Activated CD4-positive, alpha-beta memory T cell treated with anti-CD3 and anti-CD28 coated beads for 36 hours (primary cell): ENCODE results near the gene SPDYA. TPM values are rescaled to one million over a fixed set of nuclear protein-coding genes. Genes with fewer than 3 reads are reported as not detected.

ENCODE experiments used
- CTCF ChIA-PET: fragments of 350-600 bp; sonication (Branson Sonifier 250); formaldehyde crosslinking; loops from one replicate; lab custom pipeline; 2021; ENCODE audit warnings: antibody characterized with exemption, inconsistent platforms; lab: Charles Lee
- POLR2A ChIA-PET: fragments of 350-600 bp; sonication (Branson Sonifier 250); formaldehyde crosslinking; loops from one replicate; lab custom pipeline; 2021; ENCODE audit warnings: antibody characterized with exemption; lab: Charles Lee
- DNase-seq: peaks from one replicate; pipeline ENCODE4 v3.0.0-alpha.2; 2020
- H3K27ac Mint-ChIP-seq: one replicate; pipeline ENCODE4 v1.8.0; 2021; ENCODE audit warnings: mixed read lengths
- H3K27me3 Mint-ChIP-seq: one replicate; pipeline ENCODE4 v1.8.0; 2021; ENCODE audit warnings: mixed read lengths
- H3K36me3 Mint-ChIP-seq: one replicate; pipeline ENCODE4 v1.8.0; 2021; ENCODE audit warnings: mixed read lengths
- H3K4me1 Mint-ChIP-seq: one replicate; pipeline ENCODE4 v1.8.0; 2021; ENCODE audit warnings: low read depth, mixed read lengths
- H3K4me3 Mint-ChIP-seq: one replicate; pipeline ENCODE4 v1.8.0; 2021; ENCODE audit warnings: mild to moderate bottlenecking, mixed read lengths
- H3K9me3 Mint-ChIP-seq: one replicate; pipeline ENCODE4 v1.8.0; 2021; ENCODE audit warnings: mixed read lengths
- intact Hi-C: fragments of 100-400 bp; cut with micrococcal nuclease; formaldehyde crosslinking; loops from one replicate; pipeline ENCODE4 v1.15.1; 2023
- total RNA-seq, 2 experiments: library from RNA; stranded (reverse); gene quantifications; one replicate each; pipeline ENCODE4 v1.2.3, GENCODE V29; 2021

SPDYA gene
- total RNA-seq: 1 to 10 TPM in 1 of 2 experiments, under 1 TPM in 1; 0.92 to 1.1 TPM

GRCh38 chr2:28810384-28811285, at the start of gene SPDYA:
Gene SPDYA, plus strand, starts transcription at chr2:28810834. Its CDS starts 5,181 bp downstream, at chr2:28816015.
- Mint-ChIP-seq H3K9me3 (no peaks in the 10 kb centered on the region), H3K36me3 (peaks cover 5% of the 10 kb centered on the region), H3K27me3 (peaks cover 2% of the 10 kb centered on the region), H3K27ac (no peak within 1 kb of the TSS), H3K4me1 (peaks cover 13% of the 10 kb centered on the region), H3K4me3 (peak within 1 kb of the TSS; percentile 74)
- intact Hi-C loops: loop anchor here (1.0 to 2.0 kb wide), 3 partner anchors 59 to 244 kb away; partner anchors contain the start of genes PPP1CB and TRMT61B
- DNase-seq: peak; percentile 86
- POLR2A ChIA-PET: no interaction called here
- CTCF ChIA-PET: interaction anchor here (1.2 to 2.0 kb wide), 3 partner anchors 10 to 217 kb away, joined by 3 to 5 read pairs (median 5); partner anchors contain the start of gene PPP1CB

- Mint-ChIP-seq H3K27me3 (no peaks in the 10 kb centered on the region), H3K9me3 (no peaks in the 10 kb centered on the region), H3K4me1 (peaks cover 77% of the 10 kb centered on the region), H3K36me3 (peaks cover 7% of the 10 kb centered on the region), H3K27ac (peak overlapping the region; percentile 65), H3K4me3 (no peak overlapping the region)
- no peak for DNase-seq
- POLR2A ChIA-PET: interaction anchor here (0.6 to 3.6 kb wide), 2 partner anchors 10 to 43 kb away, joined by 3 to 11 read pairs; partner anchors contain the start of gene PPP1CB
- CTCF ChIA-PET: interaction anchor here (1.2 to 2.7 kb wide), 3 partner anchors 32 to 169 kb away, joined by 3 to 33 read pairs (median 5); no protein-coding TSS in a partner anchor
- intact Hi-C loops: no loop called here
Observed at GRCh38 chr2:28761420-28761819, 49.2 kb upstream of the SPDYA start.

DNA sequence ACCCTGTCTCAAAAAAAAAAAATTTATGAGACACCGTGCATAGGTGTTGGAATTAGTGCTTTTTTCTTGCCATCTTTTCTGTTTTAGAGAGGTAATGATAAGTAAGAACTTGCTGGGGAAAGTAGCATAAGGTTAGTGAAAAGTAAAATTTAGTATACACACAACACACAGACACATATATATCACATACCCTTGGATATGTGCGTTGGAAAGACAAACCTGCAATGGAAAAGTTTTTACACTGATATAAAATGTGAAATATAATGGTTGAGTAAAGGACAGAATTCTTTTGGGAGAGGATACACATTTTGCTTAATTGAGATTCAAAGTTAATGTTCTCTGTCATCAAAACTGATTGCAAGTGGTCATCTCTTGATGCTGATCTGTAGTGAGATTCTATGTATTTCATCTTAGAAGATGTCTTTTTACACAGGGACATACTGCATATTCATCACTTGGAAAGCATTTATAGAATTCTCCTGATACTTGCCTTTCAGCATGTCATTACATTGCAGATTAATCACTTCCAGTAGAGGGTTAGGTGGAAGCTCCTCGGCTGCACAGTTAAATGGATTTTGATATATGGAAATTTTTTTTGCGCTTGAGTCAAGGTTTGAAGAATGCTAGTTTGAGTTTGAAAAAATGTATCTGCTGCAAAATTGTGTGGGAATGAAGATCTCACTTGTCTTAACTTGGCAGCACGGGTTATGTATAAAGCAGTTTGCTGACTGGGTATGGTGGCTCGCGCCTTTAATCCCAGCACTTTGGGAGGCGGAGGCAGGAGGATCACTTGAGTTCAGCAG, 45.5 kb upstream of the SPDYA start:
- intact Hi-C loops: no loop called here
- ChIA-PET CTCF (interaction anchor here (1.2 to 1.8 kb wide), 2 partner anchors 171 to 198 kb away, joined by 3 to 7 read pairs; no protein-coding TSS in a partner anchor), POLR2A (no interaction called here)
- H3K9me3 Mint-ChIP-seq: no peaks in the 10 kb centered on the region
- no peak overlapping the region for H3K27ac Mint-ChIP-seq
- no peak for DNase-seq
- H3K4me1 Mint-ChIP-seq: peaks cover 83% of the 10 kb centered on the region
- H3K36me3 Mint-ChIP-seq: peaks cover 14% of the 10 kb centered on the region
- no peaks in the 10 kb centered on the region for H3K27me3 Mint-ChIP-seq
- no peak overlapping the region for H3K4me3 Mint-ChIP-seq

DNA sequence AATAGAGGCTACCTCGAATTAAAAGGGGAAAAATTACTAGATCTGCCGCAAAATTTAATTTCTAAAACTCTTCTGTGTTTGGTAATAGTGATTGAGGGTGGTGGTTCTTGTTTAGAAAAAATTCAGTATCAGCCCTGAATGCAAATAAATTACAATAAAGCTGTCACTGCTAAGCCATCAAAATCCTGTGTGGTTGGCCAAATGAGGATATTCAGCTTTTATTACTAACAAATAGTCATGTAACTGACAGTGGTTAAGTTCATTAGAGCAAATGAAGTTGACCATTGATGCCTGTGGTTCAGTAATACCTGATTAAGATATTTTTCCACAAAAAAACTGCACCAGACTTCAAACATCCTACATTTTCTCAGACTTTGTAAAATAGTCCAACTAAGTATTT, 44.6 kb upstream of the SPDYA start:
- no peak overlapping the region for H3K27ac Mint-ChIP-seq
- POLR2A ChIA-PET: no interaction called here
- intact Hi-C loops: no loop called here
- no peaks in the 10 kb centered on the region for H3K9me3 Mint-ChIP-seq
- no peak for DNase-seq
- no peak overlapping the region for H3K4me3 Mint-ChIP-seq
- peaks cover 83% of the 10 kb centered on the region for H3K4me1 Mint-ChIP-seq
- CTCF ChIA-PET: interaction anchor here (1.2 to 1.8 kb wide), 2 partner anchors 172 to 199 kb away, joined by 3 to 7 read pairs; no protein-coding TSS in a partner anchor
- H3K36me3 Mint-ChIP-seq: peaks cover 12% of the 10 kb centered on the region
- no peaks in the 10 kb centered on the region for H3K27me3 Mint-ChIP-seq

GRCh38 chr2:28767337-28767736, 43.3 kb upstream of the SPDYA start:
- POLR2A ChIA-PET: no interaction called here
- Mint-ChIP-seq H3K4me3 (no peak overlapping the region), H3K27ac (no peak overlapping the region), H3K36me3 (peaks cover 9% of the 10 kb centered on the region), H3K4me1 (peaks cover 82% of the 10 kb centered on the region), H3K27me3 (no peaks in the 10 kb centered on the region), H3K9me3 (no peaks in the 10 kb centered on the region)
- intact Hi-C loops: no loop called here
- DNase-seq: no peak
- CTCF ChIA-PET: interaction anchor here (0.6 kb wide), 1 partner anchor 169 kb away, joined by 5 read pairs; no protein-coding TSS in a partner anchor

- H3K4me3 Mint-ChIP-seq: no peak overlapping the region
- no peak for DNase-seq
- CTCF ChIA-PET: interaction anchor here (2.6 kb wide), 1 partner anchor 174 kb away, joined by 15 read pairs; no protein-coding TSS in a partner anchor
- POLR2A ChIA-PET: no interaction called here
- intact Hi-C loops: no loop called here
- H3K27me3 Mint-ChIP-seq: no peaks in the 10 kb centered on the region
- H3K27ac Mint-ChIP-seq: no peak overlapping the region
- H3K36me3 Mint-ChIP-seq: peaks cover 9% of the 10 kb centered on the region
- H3K9me3 Mint-ChIP-seq: no peaks in the 10 kb centered on the region
- H3K4me1 Mint-ChIP-seq: peaks cover 77% of the 10 kb centered on the region
Observed at GRCh38 chr2:28768422-28768821, 42.2 kb upstream of the SPDYA start.

DNA sequence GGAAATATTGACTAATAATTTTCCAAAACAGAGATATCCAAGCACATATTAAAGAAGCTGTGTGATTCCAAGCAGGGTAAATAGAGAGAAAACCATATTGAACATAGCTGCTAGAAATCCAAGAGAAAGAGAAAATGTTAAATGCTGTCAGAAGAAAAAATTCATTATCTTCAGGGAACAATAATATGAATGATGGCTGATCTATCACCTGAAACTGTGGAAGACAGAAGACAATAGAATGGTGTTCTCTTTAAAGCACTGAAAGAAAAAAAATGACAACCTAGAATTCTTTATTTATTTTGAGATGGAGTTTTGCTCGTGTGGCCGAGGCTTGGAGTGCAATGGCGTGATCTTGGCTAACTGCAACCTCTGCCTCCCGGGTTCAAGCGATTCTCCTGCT, 41.7 kb upstream of the SPDYA start:
- DNase-seq: no peak
- Mint-ChIP-seq H3K36me3 (peaks cover 9% of the 10 kb centered on the region), H3K27me3 (no peaks in the 10 kb centered on the region), H3K4me1 (peaks cover 78% of the 10 kb centered on the region), H3K9me3 (no peaks in the 10 kb centered on the region), H3K27ac (no peak overlapping the region), H3K4me3 (no peak overlapping the region)
- intact Hi-C loops: no loop called here
- ChIA-PET POLR2A (no interaction called here), CTCF (interaction anchor here (2.6 kb wide), 1 partner anchor 174 kb away, joined by 15 read pairs; no protein-coding TSS in a partner anchor)

- DNase-seq: no peak
- Mint-ChIP-seq H3K27me3 (no peaks in the 10 kb centered on the region), H3K4me3 (no peak overlapping the region), H3K9me3 (no peaks in the 10 kb centered on the region), H3K4me1 (peaks cover 63% of the 10 kb centered on the region), H3K36me3 (peaks cover 14% of the 10 kb centered on the region), H3K27ac (no peak overlapping the region)
- CTCF ChIA-PET: no interaction called here
- intact Hi-C loops: no loop called here
- POLR2A ChIA-PET: no interaction called here
Observed at GRCh38 chr2:28772351-28772750, 38.3 kb upstream of the SPDYA start.

DNA sequence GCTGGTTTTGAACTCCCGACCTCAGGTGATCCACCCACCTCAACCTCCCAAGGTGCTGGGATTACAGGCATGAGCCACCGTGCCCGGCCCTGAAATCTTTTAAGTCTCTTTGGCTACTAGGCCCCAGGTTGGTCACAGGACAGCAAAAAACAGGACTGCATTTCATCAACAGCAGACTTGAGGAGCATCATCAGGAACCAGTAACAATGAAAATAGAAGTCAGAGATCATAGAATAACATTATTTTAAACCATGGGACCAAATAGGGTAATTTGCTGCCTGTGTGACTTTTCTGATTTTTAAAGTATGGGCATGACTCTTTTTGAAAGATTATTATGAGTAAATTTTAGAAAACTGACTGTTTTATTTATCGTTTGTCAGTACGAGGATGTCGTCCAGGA, 34.2 kb upstream of the SPDYA start:
- ChIA-PET CTCF (interaction anchor here (1.1 to 2.0 kb wide), 3 partner anchors 8 to 210 kb away, joined by 4 to 5 read pairs (median 5); no protein-coding TSS in a partner anchor), POLR2A (no interaction called here)
- no peaks in the 10 kb centered on the region for H3K27me3 Mint-ChIP-seq
- no peak overlapping the region for H3K4me3 Mint-ChIP-seq
- intact Hi-C loops: no loop called here
- H3K27ac Mint-ChIP-seq: peak overlapping the region; percentile 38
- no peak for DNase-seq
- H3K36me3 Mint-ChIP-seq: peaks cover 17% of the 10 kb centered on the region
- H3K9me3 Mint-ChIP-seq: no peaks in the 10 kb centered on the region
- H3K4me1 Mint-ChIP-seq: peaks cover 49% of the 10 kb centered on the region

- intact Hi-C loops: no loop called here
- Mint-ChIP-seq H3K27me3 (no peaks in the 10 kb centered on the region), H3K4me1 (peaks cover 35% of the 10 kb centered on the region), H3K27ac (peak overlapping the region; percentile 24), H3K4me3 (no peak overlapping the region), H3K36me3 (peaks cover 24% of the 10 kb centered on the region), H3K9me3 (no peaks in the 10 kb centered on the region)
- no peak for DNase-seq
- POLR2A ChIA-PET: no interaction called here
- CTCF ChIA-PET: interaction anchor here (1.2 kb wide), 1 partner anchor 184 kb away, joined by 7 read pairs; no protein-coding TSS in a partner anchor
Observed at GRCh38 chr2:28778392-28778791, 32.2 kb upstream of the SPDYA start.

- no peaks in the 10 kb centered on the region for H3K27me3 Mint-ChIP-seq
- peaks cover 30% of the 10 kb centered on the region for H3K4me1 Mint-ChIP-seq
- H3K9me3 Mint-ChIP-seq: no peaks in the 10 kb centered on the region
- H3K4me3 Mint-ChIP-seq: no peak overlapping the region
- POLR2A ChIA-PET: no interaction called here
- no peak overlapping the region for H3K27ac Mint-ChIP-seq
- intact Hi-C loops: no loop called here
- peaks cover 24% of the 10 kb centered on the region for H3K36me3 Mint-ChIP-seq
- DNase-seq: no peak
- CTCF ChIA-PET: interaction anchor here (1.2 kb wide), 1 partner anchor 185 kb away, joined by 7 read pairs; no protein-coding TSS in a partner anchor
Observed at GRCh38 chr2:28779001-28779400, 31.6 kb upstream of the SPDYA start.
